ENCODE results near the gene GABRB1.

GRCh38 chr4:47463235-47463956 lies 432.0 kb downstream of the GABRB1 start, which contains the start of gene COMMD8:
- TF ChIP-seq, protein P1, sequence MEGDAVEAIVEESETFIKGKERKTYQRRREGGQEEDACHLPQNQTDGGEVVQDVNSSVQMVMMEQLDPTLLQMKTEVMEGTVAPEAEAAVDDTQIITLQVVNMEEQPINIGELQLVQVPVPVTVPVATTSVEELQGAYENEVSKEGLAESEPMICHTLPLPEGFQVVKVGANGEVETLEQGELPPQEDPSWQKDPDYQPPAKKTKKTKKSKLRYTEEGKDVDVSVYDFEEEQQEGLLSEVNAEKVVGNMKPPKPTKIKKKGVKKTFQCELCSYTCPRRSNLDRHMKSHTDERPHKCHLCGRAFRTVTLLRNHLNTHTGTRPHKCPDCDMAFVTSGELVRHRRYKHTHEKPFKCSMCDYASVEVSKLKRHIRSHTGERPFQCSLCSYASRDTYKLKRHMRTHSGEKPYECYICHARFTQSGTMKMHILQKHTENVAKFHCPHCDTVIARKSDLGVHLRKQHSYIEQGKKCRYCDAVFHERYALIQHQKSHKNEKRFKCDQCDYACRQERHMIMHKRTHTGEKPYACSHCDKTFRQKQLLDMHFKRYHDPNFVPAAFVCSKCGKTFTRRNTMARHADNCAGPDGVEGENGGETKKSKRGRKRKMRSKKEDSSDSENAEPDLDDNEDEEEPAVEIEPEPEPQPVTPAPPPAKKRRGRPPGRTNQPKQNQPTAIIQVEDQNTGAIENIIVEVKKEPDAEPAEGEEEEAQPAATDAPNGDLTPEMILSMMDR (IDR thresholded peaks at IDR 0.05; ENCODE audit: low read depth, low read length) = peak; percentile 30; the same call in 1 of the 2 replicates
- no peak for TF ChIP-seq EZH2phosphoT487 (IDR thresholded peaks at IDR 0.05; ENCODE audit: low read depth)
